ENCODE data around the gene VARS2.

DNA sequence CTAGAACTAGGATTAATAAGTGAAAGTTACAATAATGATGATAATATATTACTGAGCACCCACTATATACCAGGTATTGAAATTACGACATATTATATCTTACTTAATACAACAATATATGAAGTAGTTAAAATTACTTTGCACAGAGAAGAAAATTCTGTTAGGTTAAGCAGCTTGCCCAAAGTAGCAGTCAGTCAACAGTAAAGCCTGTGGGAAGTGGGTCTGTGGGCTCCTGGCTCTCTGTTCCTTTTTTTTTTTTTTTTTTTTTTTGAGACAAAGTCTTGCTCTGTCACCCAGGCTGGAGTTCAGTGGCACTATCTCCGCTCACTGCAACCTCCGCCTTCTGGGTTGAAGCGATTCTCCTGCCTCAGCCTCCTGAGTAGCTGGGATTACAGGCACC is 10.8 kb upstream of the VARS2 start:
- TF ChIP-seq, protein P1, sequence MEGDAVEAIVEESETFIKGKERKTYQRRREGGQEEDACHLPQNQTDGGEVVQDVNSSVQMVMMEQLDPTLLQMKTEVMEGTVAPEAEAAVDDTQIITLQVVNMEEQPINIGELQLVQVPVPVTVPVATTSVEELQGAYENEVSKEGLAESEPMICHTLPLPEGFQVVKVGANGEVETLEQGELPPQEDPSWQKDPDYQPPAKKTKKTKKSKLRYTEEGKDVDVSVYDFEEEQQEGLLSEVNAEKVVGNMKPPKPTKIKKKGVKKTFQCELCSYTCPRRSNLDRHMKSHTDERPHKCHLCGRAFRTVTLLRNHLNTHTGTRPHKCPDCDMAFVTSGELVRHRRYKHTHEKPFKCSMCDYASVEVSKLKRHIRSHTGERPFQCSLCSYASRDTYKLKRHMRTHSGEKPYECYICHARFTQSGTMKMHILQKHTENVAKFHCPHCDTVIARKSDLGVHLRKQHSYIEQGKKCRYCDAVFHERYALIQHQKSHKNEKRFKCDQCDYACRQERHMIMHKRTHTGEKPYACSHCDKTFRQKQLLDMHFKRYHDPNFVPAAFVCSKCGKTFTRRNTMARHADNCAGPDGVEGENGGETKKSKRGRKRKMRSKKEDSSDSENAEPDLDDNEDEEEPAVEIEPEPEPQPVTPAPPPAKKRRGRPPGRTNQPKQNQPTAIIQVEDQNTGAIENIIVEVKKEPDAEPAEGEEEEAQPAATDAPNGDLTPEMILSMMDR (IDR thresholded peaks at IDR 0.05 in 8 of 11, conservative IDR thresholded peaks at IDR 0.05 in 3 of 11), result no peak
- no peak for TF ChIP-seq POLR2A (IDR thresholded peaks at IDR 0.05)
- TF ChIP-seq POLR2AphosphoS5 (IDR thresholded peaks at IDR 0.05), result no peak
